Panc1 (cell line): ENCODE measurements around the gene MISP3.

Source experiments
- POLR2AphosphoS5 ChIP-seq: IDR thresholded peaks from 2 replicates; pipeline ENCODE4 v1.6.1; 2012; ENCODE audit warnings: mild to moderate bottlenecking, low read depth, low read length, moderate library complexity
- REST ChIP-seq, 2 experiments: IDR thresholded peaks; 2 replicates each; pipeline ENCODE4 v1.6.1; 2011 to 2012; ENCODE audit warnings: low read depth in 2 of 2, control low read depth in 1 of 2, low read length in 1 of 2, mild to moderate bottlenecking in 1 of 2, moderate library complexity in 1 of 2; ENCODE audit not compliant: insufficient read depth in 1 of 2
- SIN3A ChIP-seq: IDR thresholded peaks from 2 replicates; pipeline ENCODE4 v1.6.1; 2012; ENCODE audit warnings: low read depth, mild to moderate bottlenecking, low read length, moderate library complexity, borderline replicate concordance; ENCODE audit not compliant: insufficient read depth
- TCF7L2 ChIP-seq: IDR thresholded peaks from 2 replicates; pipeline ENCODE4 v1.6.1; 2011; ENCODE audit warnings: mild to moderate bottlenecking, low read depth, low read length, inconsistent platforms
- TF ChIP-seq, protein P1 (sequence below): fragments of 450-650 bp; IDR thresholded peaks from 2 replicates; pipeline ENCODE4 v1.5.1; 2017; ENCODE audit warnings: mild to moderate bottlenecking

- TF ChIP-seq POLR2AphosphoS5: no peak
- TF ChIP-seq, protein P1, sequence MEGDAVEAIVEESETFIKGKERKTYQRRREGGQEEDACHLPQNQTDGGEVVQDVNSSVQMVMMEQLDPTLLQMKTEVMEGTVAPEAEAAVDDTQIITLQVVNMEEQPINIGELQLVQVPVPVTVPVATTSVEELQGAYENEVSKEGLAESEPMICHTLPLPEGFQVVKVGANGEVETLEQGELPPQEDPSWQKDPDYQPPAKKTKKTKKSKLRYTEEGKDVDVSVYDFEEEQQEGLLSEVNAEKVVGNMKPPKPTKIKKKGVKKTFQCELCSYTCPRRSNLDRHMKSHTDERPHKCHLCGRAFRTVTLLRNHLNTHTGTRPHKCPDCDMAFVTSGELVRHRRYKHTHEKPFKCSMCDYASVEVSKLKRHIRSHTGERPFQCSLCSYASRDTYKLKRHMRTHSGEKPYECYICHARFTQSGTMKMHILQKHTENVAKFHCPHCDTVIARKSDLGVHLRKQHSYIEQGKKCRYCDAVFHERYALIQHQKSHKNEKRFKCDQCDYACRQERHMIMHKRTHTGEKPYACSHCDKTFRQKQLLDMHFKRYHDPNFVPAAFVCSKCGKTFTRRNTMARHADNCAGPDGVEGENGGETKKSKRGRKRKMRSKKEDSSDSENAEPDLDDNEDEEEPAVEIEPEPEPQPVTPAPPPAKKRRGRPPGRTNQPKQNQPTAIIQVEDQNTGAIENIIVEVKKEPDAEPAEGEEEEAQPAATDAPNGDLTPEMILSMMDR: no peak
- no peak for TF ChIP-seq REST (IDR thresholded peaks at IDR 0.05; ENCODE audit: insufficient read depth in 1 of 2, low read depth in 2 of 2, low read length in 1 of 2)
- no peak for TF ChIP-seq TCF7L2
- TF ChIP-seq SIN3A: no peak
Measured at GRCh38 chr19:14086098-14086497, 13.5 kb downstream of the MISP3 start.
